GM23248 (cell line): ENCODE data around the gene YIPF6.
"Not testable (repeated sequence)": the region's sequence is repeated elsewhere in the genome, so short reads cannot be mapped to it uniquely, and the experiment has no call there.

Experiments used
- EZH2 ChIP-seq: fragments of 200-600 bp; sonication (generic); IDR thresholded peaks from 2 replicates; pipeline ENCODE4 v1.6.1; 2018; ENCODE audit warnings: antibody characterized with exemption, mild to moderate bottlenecking; ENCODE audit not compliant: insufficient read depth, poor library complexity, severe bottlenecking
- EZH2phosphoT487 ChIP-seq: fragments of 200-600 bp; sonication (generic); IDR thresholded peaks from 2 replicates; pipeline ENCODE4 v1.6.1; 2018; ENCODE audit warnings: antibody characterized with exemption, moderate library complexity, mild to moderate bottlenecking, low read depth; ENCODE audit not compliant: insufficient read depth

DNA sequence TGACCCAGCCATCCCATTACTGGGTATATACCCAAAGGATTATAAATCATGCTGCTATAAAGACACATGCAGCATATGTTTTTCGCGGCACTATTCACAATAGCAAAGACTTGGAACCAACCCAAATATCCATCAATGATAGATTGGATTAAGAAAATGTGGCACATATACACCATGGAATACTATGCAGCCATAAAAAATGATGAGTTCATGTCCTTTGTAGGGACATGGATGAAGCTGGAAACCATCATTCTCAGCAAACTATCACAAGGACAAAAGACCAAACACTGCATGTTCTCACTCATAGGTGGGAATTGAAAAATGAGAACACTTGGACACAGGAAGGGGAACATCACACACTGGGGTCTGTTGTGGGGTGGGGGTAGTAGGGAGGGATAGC, 5.1 kb upstream of the YIPF6 start:
- not testable (repeated sequence) for TF ChIP-seq EZH2phosphoT487, EZH2
